ENCODE data around the gene GRID1. TPM values are rescaled to one million over a fixed set of nuclear protein-coding genes. Genes with fewer than 3 reads are reported as not detected.

Gene GRID1
- total and polyA plus RNA-seq, 10 of the 15 experiments (the other 5 are each of a cell fraction or from before 2014, with no cell fraction given), result 0.04 to 0.62 (median 0.08) TPM; not detected in 5

- H3K9me3 ChIP-seq (replicated peaks; ENCODE audit: control insufficient read depth, insufficient read depth, low read length), result no peaks in the 10 kb centered on the region; the same call in 2 of the 3 replicates
- DNase-seq (ENCODE audit: low read depth, low spot score), result no peak
- intact Hi-C loops (cut with micrococcal nuclease; ENCODE audit: unreplicated experiment) (no loop called here), in situ Hi-C loops (cut with MboI) (no loop called here)
- no peak overlapping the region for H3K9ac ChIP-seq (ENCODE audit: control insufficient read depth, insufficient read depth, low read length)
- 23% methylated on average over 3 of the region's 3 CpGs for WGBS (ENCODE audit: insufficient coverage, insufficient replicate concordance, low lambda C conversion rate, missing lambda C conversion rate)
- peaks cover 10% of the 10 kb centered on the region for H3K4me1 ChIP-seq (ENCODE audit: control insufficient read depth, insufficient read depth, low read length)
- BruUV-seq (replicated peaks), result no TSS peak
- no peak overlapping the region for H2AFZ ChIP-seq (ENCODE audit: control insufficient read depth, low read depth, low read length)
- ChIA-PET CTCF (no interaction called here), RAD21 (ENCODE audit: unreplicated experiment) (no interaction called here), POLR2A (no interaction called here), SMC1A (ENCODE audit: uncharacterized antibody, unreplicated experiment) (no interaction called here)
- H3K4me3 ChIP-seq, result no peak overlapping the region
- H3K79me2 ChIP-seq (ENCODE audit: control insufficient read depth, insufficient read depth, low read length), result no peaks in the 10 kb centered on the region
- H3K4me2 ChIP-seq (ENCODE audit: control insufficient read depth, insufficient read depth), result no peak overlapping the region
- no peaks in the 10 kb centered on the region for H3K27me3 ChIP-seq (replicated peaks in 1 of 2; ENCODE audit: control insufficient read depth in 2 of 2, insufficient read depth in 2 of 2, low read length in 1 of 2)
- H3K36me3 ChIP-seq (ENCODE audit: control insufficient read depth in 2 of 2, insufficient read depth in 2 of 2, low read length in 1 of 2), result no peaks in the 10 kb centered on the region
- no peak for FAIRE-seq
- no peak overlapping the region for H3K27ac ChIP-seq (ENCODE audit: control insufficient read depth, insufficient read depth)
- no peaks in the 10 kb centered on the region for H4K20me1 ChIP-seq (ENCODE audit: control insufficient read depth, insufficient read depth)
- ATAC-seq, result no peak
- TF ChIP-seq JUNB (IDR thresholded peaks at IDR 0.05) (no peak), ASH2L (IDR thresholded peaks at IDR 0.05; ENCODE audit: borderline replicate concordance, low read depth) (no peak), NRF1 (conservative IDR thresholded peaks at IDR 0.05; ENCODE audit: low read depth, low read length) (no peak), NR2F1 (conservative IDR thresholded peaks at IDR 0.05) (no peak), SMAD1 (IDR thresholded peaks at IDR 0.05; ENCODE audit: low read depth, partially characterized antibody) (no peak), ATF2 (IDR thresholded peaks at IDR 0.05; ENCODE audit: low read length) (no peak), TCF3 (IDR thresholded peaks at IDR 0.05; ENCODE audit: borderline replicate concordance, insufficient read depth, low read depth, low read length) (no peak), HSF1 (IDR thresholded peaks at IDR 0.05; ENCODE audit: low read depth, low read length) (no peak), PBX3 (IDR thresholded peaks at IDR 0.05; ENCODE audit: insufficient replicate concordance, low read depth, low read length) (no peak), EZH2 (IDR thresholded peaks at IDR 0.05; ENCODE audit: borderline replicate concordance, control insufficient read depth, low read depth, low read length) (no peak), PAX8 (IDR thresholded peaks at IDR 0.05) (no peak), KDM1A (IDR thresholded peaks at IDR 0.05; ENCODE audit: borderline replicate concordance) (no peak), RUNX3 (IDR thresholded peaks at IDR 0.05; ENCODE audit: low read length) (no peak), HDAC6 (IDR thresholded peaks at IDR 0.05; ENCODE audit: unreplicated experiment) (no peak), DPF2 (IDR thresholded peaks at IDR 0.05) (no peak), ZBTB40 (IDR thresholded peaks at IDR 0.05; ENCODE audit: borderline replicate concordance) (no peak), IKZF2 (IDR thresholded peaks at IDR 0.05) (no peak)
These were observed 756.1 kb downstream of the GRID1 start for GRCh38 chr10:85610381-85611092.
